LNCAP (cell line): Measurements from ENCODE around the gene COL9A2.

Experiments used
- CTCF ChIP-seq: fragments of 450-650 bp; IDR thresholded peaks from 2 replicates; pipeline ENCODE4 v1.5.1; 2017; ENCODE audit warnings: mild to moderate bottlenecking

Gene COL9A2

DNA sequence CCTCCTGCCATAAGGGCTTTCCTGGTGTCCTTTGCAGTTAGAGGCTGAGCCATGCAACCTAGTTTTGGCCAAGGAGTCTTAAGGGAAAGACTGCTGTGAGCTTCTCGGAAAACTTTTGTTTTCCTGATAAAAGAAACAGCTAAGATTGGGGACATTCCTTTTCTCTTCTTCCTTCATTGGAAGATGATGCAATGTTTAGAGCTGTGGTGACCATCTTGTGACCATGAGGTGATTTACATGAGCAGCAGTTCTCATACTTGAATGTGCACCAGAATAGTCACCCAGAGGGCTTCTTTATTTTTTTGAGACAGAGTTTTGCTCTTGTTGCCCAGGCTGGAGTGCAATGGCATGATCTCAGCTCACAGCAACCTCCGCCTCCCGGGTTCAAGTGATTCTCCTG, 36.0 kb upstream of the COL9A2 start:
- TF ChIP-seq CTCF: no peak

DNA sequence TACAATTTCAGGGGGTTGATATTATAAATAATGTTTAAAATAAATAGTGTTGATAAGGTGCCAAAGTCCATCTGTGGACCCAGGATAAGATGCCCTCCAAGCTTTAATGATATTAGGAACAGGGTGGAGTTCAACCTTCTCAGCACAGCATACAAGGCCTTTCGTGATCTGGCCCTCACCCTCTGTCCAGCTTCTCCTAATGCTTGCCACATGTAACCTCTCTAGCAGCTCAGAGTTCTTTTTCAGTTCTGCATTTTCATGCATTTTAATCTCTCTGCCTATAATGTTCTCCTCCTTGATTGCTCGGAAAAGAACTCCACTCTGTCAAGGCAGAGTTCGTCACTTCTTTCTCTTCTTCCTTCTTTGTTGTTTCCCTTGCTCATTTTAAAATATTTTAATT, 35.0 kb upstream of the COL9A2 start:
- no peak for TF ChIP-seq CTCF

DNA sequence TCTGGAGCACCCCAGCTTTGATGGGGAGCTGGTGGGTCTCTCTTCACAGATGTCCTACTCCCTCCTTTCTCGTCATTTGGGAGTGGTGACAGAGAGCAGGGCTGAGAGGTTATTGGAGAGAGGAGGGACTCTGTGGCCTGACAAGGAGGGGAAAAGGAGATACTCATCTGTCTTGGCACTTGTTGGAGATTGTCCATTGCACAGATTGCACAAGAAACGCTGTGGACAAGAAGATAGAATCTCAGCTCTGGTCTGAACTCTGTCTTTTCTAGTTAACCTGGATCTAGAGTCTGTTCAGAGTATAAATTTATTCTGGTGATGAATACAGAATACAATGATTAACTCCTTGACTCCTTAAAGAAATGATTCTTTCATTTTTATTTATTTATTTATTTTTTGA, 34.0 kb upstream of the COL9A2 start:
- TF ChIP-seq CTCF: no peak

GRCh38 chr1:40350391-40350790, 33.3 kb upstream of the COL9A2 start:
- TF ChIP-seq CTCF: no peak

DNA sequence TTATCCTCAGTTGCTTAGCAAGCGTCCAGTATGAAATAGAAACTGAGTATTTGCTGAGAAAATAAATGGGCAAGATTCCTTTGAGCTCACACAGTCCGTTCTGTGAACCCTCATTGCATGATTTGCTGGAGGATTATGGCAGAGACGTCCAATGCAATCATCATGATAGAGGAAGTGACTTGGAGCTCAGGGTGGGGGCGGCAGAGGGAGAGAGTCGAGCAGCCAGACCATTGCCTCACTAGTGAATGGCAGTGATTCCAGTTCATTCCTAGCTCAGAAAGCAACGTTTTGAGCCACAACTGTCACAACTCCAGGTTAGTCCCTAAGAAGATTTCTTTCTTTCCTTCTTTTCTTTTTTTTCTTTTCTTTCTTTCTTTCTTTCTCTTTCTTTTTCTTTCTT, 27.5 kb upstream of the COL9A2 start:
- no peak for TF ChIP-seq CTCF

DNA sequence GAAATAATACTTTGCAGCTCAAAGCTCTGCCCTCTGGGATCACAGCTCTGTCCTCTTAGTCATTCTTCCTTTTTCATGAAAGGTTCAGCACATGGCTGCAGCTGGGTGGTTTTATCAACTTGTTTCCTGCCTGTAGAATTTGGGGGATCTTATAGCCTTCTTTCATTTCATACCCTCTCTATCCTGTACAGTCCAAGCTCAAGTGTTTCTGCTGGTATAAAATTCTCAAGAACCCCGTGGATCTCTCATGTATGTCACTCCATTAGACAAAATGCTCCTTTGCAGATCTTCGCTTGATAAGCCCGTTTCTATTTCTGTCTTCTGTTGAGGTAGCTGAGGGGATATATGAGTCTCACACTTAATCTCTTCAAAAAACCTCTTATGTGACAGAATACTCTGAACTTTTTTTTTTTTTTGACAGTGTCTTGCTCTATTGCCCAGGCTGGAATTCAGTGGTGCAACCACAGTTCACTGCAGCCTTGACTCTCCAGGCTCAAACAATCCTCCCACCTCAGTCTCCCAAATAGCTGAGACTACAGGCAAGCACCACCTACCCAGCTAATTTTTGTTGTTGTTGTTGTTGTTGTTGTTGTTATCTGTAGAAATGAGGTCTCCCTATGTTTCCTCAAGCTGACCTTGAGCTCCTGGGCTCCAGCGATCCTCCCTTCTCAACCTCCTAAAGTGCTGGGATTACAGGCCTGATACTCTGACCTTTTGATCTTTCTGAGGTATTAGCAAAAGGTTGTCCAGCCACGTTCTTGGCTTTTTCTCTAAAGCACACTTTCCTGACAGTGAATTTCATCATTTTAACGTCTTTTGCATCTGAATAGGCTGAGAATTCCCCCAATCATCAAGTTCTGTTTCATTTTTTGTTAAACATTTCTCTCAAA, 24.6 kb upstream of the COL9A2 start:
- TF ChIP-seq CTCF: no peak

DNA sequence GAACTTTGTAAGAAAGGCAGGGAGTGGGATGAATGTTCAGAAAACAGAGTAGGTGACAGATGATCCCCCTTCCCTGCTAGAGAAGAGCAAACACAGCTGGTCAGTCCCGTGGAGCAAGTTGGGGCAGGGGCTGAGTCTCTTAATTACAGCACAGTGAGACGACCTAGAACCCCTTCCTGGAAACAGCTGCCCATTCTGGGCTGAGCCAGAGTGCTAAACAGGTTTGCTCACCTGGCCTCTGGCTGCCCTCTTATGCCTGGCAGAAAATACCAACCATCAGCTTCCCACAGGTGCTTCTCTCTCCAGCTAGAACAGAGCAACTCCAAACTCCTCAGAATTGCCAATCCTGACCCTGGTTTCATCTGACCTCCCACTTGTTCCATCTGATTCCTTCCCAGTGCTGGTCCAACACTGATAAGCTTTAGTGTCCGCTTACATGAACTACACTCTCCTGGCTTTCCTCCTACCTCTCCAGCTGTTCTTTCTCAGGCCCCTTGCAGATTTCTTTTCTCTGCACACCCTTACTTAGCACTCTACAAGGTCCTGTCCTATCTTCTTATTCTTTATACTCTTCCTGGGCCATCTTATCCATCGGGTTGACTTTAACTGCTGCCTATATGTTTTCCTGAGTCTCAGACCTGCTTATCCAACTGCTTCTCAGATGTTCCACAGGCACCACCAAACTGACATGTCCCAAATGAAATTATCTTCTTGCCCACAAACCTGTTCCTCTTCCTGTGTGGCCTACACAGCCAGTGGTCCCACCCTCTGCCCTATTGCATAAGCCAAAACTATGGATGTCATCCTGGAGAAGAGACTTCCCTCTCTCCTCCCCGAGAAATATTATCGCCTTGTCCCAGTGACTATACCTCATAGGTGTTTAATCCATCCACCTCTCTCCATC, 22.6 kb upstream of the COL9A2 start:
- no peak for TF ChIP-seq CTCF
